Stimulated activated CD8-positive, alpha-beta memory T cell treated with anti-CD3 and anti-CD28 coated beads, Interleukin-7, amount 100 ng/mL, for 24 hours (primary cell): ENCODE measurements around the gene SYCE3.

Source experiments
- DNase-seq: peaks from one replicate; pipeline ENCODE4 v3.0.0-alpha.2; 2020; ENCODE audit warnings: low read depth

SYCE3 gene

GRCh38 chr22:50530877-50531545, 31.7 kb downstream of the SYCE3 start:
- peak; percentile 70 for DNase-seq

GRCh38 chr22:50530580-50530876, 32.2 kb downstream of the SYCE3 start:
- DNase-seq, result no peak

GRCh38 chr22:50529897-50530579, 32.7 kb downstream of the SYCE3 start, which contains the start of gene TYMP:
Gene TYMP, minus strand, starts transcription at chr22:50530012. Its CDS starts 303 bp downstream, at chr22:50529709.
- DNase-seq, result peak; percentile 48

GRCh38 chr22:50529416-50529896, 33.3 kb downstream of the SYCE3 start:
- no peak for DNase-seq

- DNase-seq, result no peak
Observed at GRCh38 chr22:50528682-50529415, 33.9 kb downstream of the SYCE3 start.

GRCh38 chr22:50527921-50528681, 34.6 kb downstream of the SYCE3 start:
- DNase-seq, result no peak

- no peak for DNase-seq
Observed at GRCh38 chr22:50526834-50527801, 35.6 kb downstream of the SYCE3 start.

- peak; percentile 70 for DNase-seq
Observed at GRCh38 chr22:50526108-50526833, 36.4 kb downstream of the SYCE3 start.

GRCh38 chr22:50525858-50526107, 36.9 kb downstream of the SYCE3 start:
- no peak for DNase-seq

- DNase-seq, result peak; percentile 90
Observed at GRCh38 chr22:50525104-50525857, 37.4 kb downstream of the SYCE3 start, which contains the start of gene SCO2. Gene SCO2, minus strand, starts transcription at chr22:50525598. Its CDS starts 1,187 bp downstream, at chr22:50524411.

- no peak for DNase-seq
Observed at GRCh38 chr22:50524676-50525103, 38.0 kb downstream of the SYCE3 start.

- DNase-seq, result no peak
Observed at GRCh38 chr22:50523806-50524675, 38.7 kb downstream of the SYCE3 start.

GRCh38 chr22:50523458-50523805, 39.3 kb downstream of the SYCE3 start:
- no peak for DNase-seq

- no peak for DNase-seq
Observed at GRCh38 chr22:50522806-50523438, 39.8 kb downstream of the SYCE3 start.

GRCh38 chr22:50522208-50522805, 40.4 kb downstream of the SYCE3 start:
- DNase-seq, result no peak

- DNase-seq, result no peak
Observed at GRCh38 chr22:50521710-50522109, 41.0 kb downstream of the SYCE3 start.

- no peak for DNase-seq
Observed at GRCh38 chr22:50520826-50521453, 41.8 kb downstream of the SYCE3 start.
